Fibroblast of pulmonary artery (primary cell): ENCODE data around the gene DNLZ.

ENCODE experiments used
- DNase-seq: peaks from one replicate; pipeline ENCODE4 v3.0.0-alpha.2; 2010; ENCODE audit warnings: low read depth
- H3K4me3 ChIP-seq: replicated peaks from 2 replicates; pipeline ENCODE4 v1.5.1; 2011; ENCODE audit warnings: low read depth, mild to moderate bottlenecking, control low read depth, low read length, moderate library complexity
- TF ChIP-seq, protein P1 (sequence below): IDR thresholded peaks from 2 replicates; pipeline ENCODE4 v1.5.1; 2011; ENCODE audit warnings: mild to moderate bottlenecking, control low read depth, low read length, inconsistent platforms; ENCODE audit errors: missing control alignments

The DNLZ gene

DNA sequence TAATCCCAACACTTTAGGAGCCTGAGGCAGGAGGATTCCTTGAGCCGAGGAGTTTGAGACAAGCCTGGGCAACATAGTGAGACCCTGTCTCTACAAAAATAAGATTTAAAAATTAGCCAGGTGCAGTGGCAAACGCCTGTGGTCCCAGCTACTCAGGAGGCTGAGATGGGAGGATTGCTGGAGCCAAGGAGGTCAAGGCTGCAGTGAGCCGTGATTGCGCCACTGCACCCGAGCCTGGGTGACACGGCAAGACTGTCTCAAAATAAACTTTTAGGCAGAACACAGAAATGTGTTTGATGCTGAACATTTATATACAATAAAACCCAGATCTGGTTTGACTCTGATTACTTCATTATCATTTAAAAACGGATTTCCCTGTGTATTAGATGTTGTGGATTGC, 41.9 kb upstream of the DNLZ start:
- TF ChIP-seq, protein P1, sequence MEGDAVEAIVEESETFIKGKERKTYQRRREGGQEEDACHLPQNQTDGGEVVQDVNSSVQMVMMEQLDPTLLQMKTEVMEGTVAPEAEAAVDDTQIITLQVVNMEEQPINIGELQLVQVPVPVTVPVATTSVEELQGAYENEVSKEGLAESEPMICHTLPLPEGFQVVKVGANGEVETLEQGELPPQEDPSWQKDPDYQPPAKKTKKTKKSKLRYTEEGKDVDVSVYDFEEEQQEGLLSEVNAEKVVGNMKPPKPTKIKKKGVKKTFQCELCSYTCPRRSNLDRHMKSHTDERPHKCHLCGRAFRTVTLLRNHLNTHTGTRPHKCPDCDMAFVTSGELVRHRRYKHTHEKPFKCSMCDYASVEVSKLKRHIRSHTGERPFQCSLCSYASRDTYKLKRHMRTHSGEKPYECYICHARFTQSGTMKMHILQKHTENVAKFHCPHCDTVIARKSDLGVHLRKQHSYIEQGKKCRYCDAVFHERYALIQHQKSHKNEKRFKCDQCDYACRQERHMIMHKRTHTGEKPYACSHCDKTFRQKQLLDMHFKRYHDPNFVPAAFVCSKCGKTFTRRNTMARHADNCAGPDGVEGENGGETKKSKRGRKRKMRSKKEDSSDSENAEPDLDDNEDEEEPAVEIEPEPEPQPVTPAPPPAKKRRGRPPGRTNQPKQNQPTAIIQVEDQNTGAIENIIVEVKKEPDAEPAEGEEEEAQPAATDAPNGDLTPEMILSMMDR = no peak
- no peak overlapping the region for H3K4me3 ChIP-seq
- no peak for DNase-seq

DNA sequence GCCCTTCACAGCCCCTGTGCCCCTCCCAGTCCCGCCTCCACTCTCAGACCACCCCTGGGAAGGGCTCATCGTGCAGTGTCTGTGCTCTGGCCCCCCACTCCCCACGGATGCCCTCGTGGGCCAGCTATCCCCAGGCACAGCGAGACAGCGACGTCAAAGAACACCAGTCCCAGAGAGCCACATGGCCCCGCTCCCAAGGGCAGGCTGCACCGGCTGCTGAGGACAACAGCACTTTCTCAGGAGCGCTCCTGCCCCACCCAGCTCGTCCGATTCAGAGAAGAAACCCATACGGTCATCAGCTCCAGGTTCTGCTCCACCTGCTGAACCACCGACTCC, 41.2 kb upstream of the DNLZ start:
- TF ChIP-seq, protein P1 = no peak
- H3K4me3 ChIP-seq = no peak overlapping the region
- no peak for DNase-seq

DNA sequence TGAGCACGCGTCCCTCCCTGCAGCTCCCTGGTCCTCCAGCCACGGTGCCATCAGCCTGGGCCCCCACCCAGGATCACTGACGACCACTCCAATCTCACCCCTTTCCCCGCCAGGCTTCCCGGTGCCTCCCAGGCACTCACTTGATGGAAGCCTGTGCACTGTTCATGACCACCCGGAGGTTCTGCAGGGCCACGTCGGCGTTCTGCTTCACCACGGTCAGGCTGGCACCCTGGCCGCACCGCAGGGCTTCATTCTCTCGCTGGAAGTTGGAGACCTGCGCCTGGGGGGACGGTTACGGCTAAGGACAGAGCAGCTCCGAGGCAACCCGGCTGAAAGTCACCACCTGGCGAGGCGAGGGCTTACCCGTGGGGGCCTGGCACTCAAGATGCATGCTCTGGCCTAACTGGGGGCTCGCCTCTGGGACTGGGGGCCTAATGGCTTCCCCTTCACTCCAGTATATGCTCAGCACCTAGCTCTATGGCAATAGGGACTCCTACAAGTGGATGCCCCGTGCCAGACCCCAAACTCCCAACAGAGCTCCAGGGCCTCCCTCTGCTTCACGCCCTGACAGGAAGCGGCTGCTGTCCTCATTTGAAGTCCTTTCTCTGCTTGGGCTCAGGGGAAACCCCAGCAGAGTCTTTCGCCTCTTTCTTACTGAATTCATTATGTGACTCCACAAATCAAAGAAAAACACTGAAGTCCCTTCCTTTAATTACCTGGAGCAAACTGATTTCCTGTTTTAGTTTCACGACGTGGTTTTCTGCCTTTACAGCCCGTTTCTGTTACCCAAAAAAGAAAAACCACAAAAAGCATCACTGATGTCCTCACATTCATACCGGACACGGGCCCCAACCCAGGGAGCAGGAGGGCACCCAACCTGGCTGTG, 40.6 kb upstream of the DNLZ start:
- TF ChIP-seq, protein P1 = no peak
- H3K4me3 ChIP-seq = no peak overlapping the region
- DNase-seq = no peak

DNA sequence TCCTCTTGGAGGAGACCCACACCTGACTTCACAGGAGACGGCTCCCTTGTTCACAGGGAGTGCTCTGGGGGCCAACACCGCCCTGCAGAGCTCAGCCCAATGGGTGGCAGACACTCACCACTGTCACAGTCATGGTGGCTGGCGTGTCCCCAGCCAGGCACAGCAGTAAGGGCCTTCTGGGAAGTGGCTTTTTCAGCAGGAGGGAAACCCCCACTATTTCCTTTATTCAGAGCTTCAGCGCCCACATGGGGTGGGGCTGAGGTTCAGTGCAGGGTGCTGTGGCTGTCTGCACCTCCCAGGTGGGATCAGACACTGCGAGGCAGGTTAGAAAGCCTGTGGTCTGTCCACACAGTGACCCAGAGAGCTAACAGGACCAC, 40.0 kb upstream of the DNLZ start:
- no peak overlapping the region for H3K4me3 ChIP-seq
- DNase-seq = no peak
- TF ChIP-seq, protein P1 = no peak

DNA sequence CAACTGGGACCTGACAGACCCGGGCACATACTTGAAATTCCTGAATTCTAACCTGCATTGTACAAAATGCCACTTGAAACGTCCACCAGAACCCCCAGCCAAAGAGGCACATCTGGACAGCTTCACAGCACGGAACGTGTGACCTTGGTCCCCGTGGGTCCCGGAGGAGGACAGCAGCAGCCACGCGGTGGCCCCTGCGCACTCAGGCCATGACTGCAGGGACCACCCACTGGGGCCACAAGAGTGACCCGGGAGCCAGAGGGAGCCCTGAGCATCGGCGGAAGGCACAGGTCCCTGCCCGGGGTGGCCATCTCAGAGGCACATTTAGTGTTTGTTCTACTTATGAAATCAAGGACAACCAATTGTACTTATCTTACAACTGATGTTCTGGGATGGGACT, 38.5 kb upstream of the DNLZ start:
- no peak overlapping the region for H3K4me3 ChIP-seq
- DNase-seq = no peak
- TF ChIP-seq, protein P1 = no peak

DNA sequence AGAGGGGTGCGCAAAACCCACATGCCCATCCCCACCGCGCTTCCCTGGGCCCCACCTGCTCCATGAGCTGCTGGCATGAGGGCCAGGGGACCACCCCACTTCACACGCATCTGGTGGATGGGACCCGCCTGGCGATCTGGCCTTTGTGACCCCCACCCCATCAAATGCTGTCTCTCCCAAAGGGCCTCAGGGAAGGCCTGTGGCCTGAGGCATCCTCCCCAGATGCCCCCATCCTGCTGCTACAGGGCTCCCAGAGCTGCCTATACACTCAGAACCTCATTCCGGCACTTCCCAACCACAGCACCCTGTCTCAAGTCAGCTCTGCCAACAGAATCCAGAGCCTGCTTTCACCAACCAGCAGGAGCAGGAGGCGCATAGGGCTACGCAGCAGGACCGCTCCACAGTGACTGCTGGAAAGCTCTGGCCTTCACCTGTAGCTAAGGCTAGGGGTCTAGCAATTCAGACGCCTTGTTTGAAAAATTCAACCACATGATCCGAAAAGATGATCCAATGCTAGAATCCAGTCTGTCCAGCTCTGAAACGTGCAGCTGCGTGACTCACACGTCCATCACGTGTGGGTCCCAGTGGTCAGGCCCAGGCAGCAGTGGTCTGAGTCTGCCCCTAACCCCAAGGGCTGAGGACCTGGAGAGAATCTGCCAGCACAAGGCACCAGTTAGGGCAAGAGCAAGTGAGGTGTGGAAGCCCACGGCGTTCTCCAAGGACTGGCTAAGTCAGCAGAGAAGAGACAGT, 37.8 kb upstream of the DNLZ start:
- no peak overlapping the region for H3K4me3 ChIP-seq
- TF ChIP-seq, protein P1 = no peak
- DNase-seq = no peak
